ENCODE measurements around the gene CACNG6. TPM values are rescaled to one million over a fixed set of nuclear protein-coding genes. Genes with fewer than 3 reads are reported as not detected.

The CACNG6 gene
- total RNA-seq, 2 experiments from 2014 or later, result not detected

DNA sequence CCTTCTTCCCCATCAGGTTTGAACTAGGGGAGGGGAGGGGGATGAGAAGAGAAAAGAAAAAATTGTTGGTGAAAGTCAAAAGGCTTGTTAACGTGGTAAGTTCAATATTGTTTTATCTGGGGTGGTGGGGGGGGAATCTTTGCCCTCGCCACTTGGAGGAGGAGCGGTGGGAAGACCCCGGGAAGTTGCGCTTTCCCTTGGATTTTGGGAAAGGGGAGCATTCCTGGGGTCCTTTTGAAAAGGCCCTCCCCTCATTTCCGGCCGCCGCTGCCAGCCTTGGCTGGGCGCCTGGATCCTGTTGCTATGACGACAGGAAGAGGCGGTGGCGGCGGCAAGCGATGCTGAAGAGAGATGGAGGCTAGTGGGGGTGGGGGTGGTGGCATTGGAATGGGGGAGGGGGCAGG is 33.3 kb upstream of the CACNG6 start:
- Mint-ChIP-seq H3K4me1 (ENCODE audit: low read depth) (peaks cover 8% of the 10 kb centered on the region), H3K9me3 (no peaks in the 10 kb centered on the region), H3K4me3 (no peak overlapping the region), H3K36me3 (ENCODE audit: low read depth) (no peaks in the 10 kb centered on the region), H3K27ac (no peak overlapping the region), H3K27me3 (ENCODE audit: low read depth) (peaks cover 52% of the 10 kb centered on the region)
- DNase-seq, result no peak
- intact Hi-C loops (cut with micrococcal nuclease), result no loop called here
- CTCF ChIA-PET, result no interaction called here

DNA sequence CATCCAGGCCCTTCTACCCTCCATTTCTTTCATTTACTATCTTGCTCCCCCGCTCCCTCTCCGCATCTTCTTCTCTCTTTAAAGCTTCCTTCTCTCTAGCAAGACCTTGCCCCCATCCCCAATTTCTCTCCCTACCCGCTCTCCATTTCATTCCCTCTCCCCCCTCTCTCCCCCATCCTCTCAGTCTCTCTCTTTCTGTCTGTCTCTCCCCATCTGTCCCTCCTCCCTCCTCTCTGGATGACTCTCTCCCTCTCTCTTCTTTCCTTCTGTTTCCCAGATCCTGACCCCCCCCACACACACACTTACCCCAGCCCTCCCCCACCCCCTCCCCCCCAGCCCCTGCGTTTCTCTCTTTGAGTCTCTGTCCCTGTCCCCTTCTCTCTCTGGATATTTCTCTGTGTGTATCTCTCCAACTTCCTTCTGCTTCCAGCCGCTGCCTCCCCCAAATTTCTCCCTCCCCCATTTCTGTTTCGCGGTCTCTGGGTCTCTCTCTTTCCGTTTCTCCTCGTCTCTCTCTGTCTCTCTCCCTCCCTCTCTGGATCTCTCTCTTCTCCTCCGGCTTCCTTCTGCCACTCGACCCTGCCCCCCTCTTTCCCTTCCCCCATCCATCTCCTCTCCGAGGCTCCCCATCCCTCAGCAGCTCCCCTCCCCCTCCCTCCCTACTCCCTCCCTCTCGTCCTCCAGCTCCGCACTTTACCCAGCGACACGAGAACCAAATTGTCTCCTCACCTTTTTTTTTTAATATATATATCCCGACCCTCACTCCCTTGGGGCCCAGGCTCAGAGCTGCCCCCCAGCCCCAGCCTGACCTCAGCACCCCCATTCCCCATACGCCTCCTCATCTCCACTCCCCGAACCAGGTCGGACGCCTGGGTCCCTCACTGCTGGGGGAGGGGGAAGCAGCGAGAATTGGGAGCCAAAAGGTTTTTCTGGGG is 32.3 kb upstream of the CACNG6 start:
- intact Hi-C loops (cut with micrococcal nuclease), result no loop called here
- no peaks in the 10 kb centered on the region for H3K9me3 Mint-ChIP-seq
- H3K36me3 Mint-ChIP-seq (ENCODE audit: low read depth), result no peaks in the 10 kb centered on the region
- CTCF ChIA-PET, result no interaction called here
- peaks cover 8% of the 10 kb centered on the region for H3K4me1 Mint-ChIP-seq (ENCODE audit: low read depth)
- peaks cover 56% of the 10 kb centered on the region for H3K27me3 Mint-ChIP-seq (ENCODE audit: low read depth)
- no peak overlapping the region for H3K4me3 Mint-ChIP-seq
- no peak for DNase-seq
- no peak overlapping the region for H3K27ac Mint-ChIP-seq

DNA sequence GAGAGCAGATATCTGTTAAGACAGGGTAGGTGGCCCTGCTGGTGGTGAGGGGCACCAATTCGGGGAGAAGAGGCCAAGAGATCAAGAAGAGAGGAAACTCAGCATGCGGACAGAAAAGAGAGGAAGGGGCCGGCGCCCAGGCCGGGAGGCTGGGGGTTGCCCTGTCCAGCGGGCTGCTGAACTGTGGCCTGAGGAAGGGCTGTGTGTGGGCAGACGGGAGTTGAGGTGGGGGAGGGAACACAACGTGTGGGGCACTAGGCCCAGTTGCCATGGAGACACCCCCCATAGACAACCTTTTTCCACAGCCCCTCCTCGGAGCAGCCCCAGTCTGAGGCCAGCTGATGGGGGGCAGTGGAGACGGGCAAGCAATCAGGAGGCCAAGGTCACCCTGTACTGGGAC is 31.2 kb upstream of the CACNG6 start:
- Mint-ChIP-seq H3K4me1 (ENCODE audit: low read depth) (peaks cover 8% of the 10 kb centered on the region), H3K9me3 (no peaks in the 10 kb centered on the region), H3K27me3 (ENCODE audit: low read depth) (peaks cover 60% of the 10 kb centered on the region), H3K27ac (no peak overlapping the region), H3K36me3 (ENCODE audit: low read depth) (no peaks in the 10 kb centered on the region), H3K4me3 (no peak overlapping the region)
- CTCF ChIA-PET, result no interaction called here
- intact Hi-C loops (cut with micrococcal nuclease), result no loop called here
- no peak for DNase-seq

DNA sequence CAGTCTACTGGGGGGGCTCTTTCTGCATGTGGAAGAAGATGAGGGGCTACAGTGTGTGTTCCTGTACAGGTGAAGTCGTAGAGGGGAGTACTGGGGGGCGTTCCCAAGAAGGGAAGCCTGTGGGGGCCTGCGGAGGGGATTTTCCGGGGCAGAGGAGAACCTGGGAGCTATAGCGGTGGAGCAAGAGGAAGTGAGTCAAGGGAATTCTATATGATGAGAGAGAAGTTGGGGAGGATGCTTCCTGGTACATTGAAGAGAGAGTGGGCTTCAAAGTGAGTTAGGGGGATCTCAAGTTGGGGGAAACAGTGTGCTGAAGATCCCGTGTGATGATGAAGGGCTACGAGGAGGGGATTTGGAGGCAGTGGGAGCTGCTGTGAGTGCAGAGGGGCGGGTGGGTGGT is 30.6 kb upstream of the CACNG6 start:
- CTCF ChIA-PET, result interaction anchor here (0.6 kb wide), 1 partner anchor 1478 kb away, joined by 3 read pairs; no protein-coding TSS in a partner anchor
- Mint-ChIP-seq H3K27ac (no peak overlapping the region), H3K4me3 (no peak overlapping the region), H3K4me1 (ENCODE audit: low read depth) (peaks cover 8% of the 10 kb centered on the region), H3K36me3 (ENCODE audit: low read depth) (no peaks in the 10 kb centered on the region), H3K9me3 (no peaks in the 10 kb centered on the region), H3K27me3 (ENCODE audit: low read depth) (peaks cover 63% of the 10 kb centered on the region)
- intact Hi-C loops (cut with micrococcal nuclease), result no loop called here
- no peak for DNase-seq

DNA sequence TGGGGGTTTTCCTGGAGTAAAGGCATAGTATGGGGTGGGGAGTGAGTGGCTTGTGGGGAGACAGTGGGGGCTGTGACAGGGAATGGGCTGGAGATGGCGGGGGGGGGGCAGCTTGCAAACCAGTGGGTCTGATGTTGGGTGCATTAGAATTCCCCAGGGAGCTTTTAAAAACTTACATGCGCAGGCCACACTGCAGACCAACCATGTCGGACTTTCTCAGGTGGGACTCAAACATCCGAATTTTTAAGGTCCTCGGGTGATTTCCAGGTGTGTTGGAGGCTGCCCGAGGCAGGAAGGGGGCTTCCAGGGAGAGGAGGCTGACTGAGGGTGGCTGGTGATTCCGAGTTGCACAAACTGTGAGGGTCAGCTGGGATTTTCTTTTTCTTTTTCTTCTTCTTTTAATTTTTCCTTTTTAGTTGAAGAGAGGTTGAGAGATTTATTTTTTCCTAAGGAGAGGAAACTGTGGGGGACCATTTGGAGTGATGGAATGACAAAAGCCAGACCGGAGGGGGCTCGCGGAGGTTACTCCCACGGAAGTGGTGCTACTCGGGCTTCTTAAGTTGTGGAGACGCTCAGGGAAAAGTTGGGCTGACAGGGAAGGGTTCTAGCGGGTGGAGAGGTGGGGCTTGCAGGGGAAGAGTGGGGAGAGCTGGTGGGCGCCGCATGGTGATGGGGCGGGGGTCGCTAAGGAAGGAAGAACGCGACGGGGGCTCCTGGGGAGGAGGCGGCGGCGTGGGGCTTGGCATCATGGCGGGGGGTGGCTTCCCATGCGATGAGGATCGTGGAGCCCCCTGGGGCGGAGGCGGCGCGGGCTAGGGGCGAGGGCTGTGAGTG is 29.7 kb upstream of the CACNG6 start:
- H3K27me3 Mint-ChIP-seq (ENCODE audit: low read depth), result peaks cover 68% of the 10 kb centered on the region
- H3K4me1 Mint-ChIP-seq (ENCODE audit: low read depth), result peaks cover 8% of the 10 kb centered on the region
- no peak for DNase-seq
- no peaks in the 10 kb centered on the region for H3K36me3 Mint-ChIP-seq (ENCODE audit: low read depth)
- intact Hi-C loops (cut with micrococcal nuclease), result no loop called here
- H3K27ac Mint-ChIP-seq, result no peak overlapping the region
- H3K4me3 Mint-ChIP-seq, result no peak overlapping the region
- CTCF ChIA-PET, result interaction anchor here (0.6 kb wide), 1 partner anchor 1478 kb away, joined by 3 read pairs; no protein-coding TSS in a partner anchor
- no peaks in the 10 kb centered on the region for H3K9me3 Mint-ChIP-seq

DNA sequence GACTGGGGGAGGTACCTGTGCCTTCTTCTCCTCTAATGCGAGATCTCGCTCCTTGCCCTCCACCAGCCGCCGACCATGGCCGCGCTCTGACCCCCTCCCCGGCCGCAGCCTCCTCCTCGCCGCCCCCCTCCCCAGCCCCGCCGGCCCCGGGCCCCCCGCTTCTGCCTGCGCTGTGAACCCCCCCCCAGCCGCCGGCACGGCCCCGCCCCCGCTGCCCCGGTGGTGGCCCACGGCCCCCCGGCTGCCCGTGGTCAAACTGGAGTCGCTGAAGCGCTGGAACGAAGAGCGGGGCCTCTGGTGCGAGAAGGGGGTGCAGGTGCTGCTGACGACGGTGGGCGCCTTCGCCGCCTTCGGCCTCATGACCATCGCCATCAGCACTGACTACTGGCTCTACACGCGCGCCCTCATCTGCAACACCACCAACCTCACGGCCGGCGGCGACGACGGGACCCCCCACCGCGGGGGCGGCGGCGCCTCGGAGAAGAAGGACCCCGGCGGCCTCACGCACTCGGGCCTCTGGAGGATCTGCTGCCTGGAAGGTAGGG is 28.5 kb upstream of the CACNG6 start, which contains the start of gene CACNG8:
Gene CACNG8 (plus strand): TSS at position 51 of the 545 bp plus-strand sequence.
- CTCF ChIA-PET, result no interaction called here
- DNase-seq, result no peak
- Mint-ChIP-seq H3K4me1 (ENCODE audit: low read depth) (peaks cover 8% of the 10 kb centered on the region), H3K4me3 (no peak within 1 kb of the TSS), H3K27ac (no peak within 1 kb of the TSS), H3K36me3 (ENCODE audit: low read depth) (no peaks in the 10 kb centered on the region), H3K27me3 (ENCODE audit: low read depth) (peaks cover 63% of the 10 kb centered on the region), H3K9me3 (no peaks in the 10 kb centered on the region)
- intact Hi-C loops (cut with micrococcal nuclease), result no loop called here

DNA sequence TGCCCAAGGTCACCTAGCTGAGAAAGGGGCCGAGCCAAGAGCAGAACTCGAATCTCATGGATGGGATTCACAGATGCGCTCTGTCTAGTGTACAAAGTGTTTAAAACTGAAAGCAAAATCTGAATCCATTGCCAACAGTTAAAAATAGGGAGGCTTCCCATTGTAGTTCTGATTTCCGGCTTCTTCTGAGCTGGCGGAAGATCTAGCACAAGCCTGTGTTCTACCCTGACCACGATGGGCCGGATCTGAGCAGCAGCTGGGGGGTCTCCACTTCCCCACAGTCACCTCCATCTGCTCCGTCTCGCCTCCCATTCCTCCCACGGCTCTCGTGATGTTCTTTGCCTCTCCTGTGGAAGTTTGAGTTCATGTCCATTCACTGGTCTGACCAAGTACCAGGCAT is 26.3 kb upstream of the CACNG6 start:
- Mint-ChIP-seq H3K27ac (no peak overlapping the region), H3K4me1 (ENCODE audit: low read depth) (peaks cover 5% of the 10 kb centered on the region), H3K36me3 (ENCODE audit: low read depth) (no peaks in the 10 kb centered on the region), H3K9me3 (no peaks in the 10 kb centered on the region), H3K4me3 (no peak overlapping the region), H3K27me3 (ENCODE audit: low read depth) (peaks cover 56% of the 10 kb centered on the region)
- CTCF ChIA-PET, result no interaction called here
- intact Hi-C loops (cut with micrococcal nuclease), result no loop called here
- DNase-seq, result no peak

DNA sequence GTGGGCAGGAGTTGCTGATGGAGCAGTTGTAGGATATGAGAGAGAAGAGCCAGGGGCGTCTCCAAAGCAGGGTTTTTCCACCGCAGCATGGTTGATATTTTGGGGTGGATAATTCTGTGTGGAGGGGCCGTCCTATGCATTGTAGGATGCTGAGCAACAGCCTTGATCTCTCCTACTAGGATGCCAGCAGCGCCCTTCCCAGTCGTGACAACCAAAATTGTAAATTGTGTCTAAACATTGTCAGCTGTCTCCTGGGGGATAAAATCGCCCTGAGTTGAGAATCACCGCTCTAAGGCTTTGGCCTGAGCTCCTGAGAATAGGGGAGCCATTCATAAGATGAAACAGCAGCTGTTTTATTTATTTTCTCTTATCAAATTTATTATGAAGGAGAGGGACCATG is 24.5 kb upstream of the CACNG6 start:
- CTCF ChIA-PET, result interaction anchor here (0.6 kb wide), 2 partner anchors 106 to 121 kb away, joined by 3 to 5 read pairs; no protein-coding TSS in a partner anchor
- Mint-ChIP-seq H3K27ac (no peak overlapping the region), H3K9me3 (no peaks in the 10 kb centered on the region)

DNA sequence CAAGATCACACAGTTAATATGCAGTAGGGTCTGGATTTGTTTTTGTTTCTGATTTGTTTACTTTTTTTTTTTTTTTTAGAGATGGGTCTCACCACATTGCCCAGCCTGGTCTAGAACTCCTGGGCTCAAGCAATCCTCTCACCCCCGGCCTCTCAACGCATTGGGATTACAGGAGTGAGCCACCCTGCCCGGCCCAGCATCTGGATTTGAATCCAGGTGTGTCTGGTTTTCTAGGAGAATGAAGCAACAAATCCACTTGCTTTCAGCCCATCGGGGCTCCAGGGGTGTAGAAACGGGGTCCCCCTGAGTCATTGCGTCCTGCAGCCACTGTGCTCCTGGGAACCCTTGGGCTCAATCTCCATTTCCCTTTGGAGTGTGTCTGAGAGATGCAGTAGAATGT is 22.1 kb upstream of the CACNG6 start:
- no peak overlapping the region for H3K27ac Mint-ChIP-seq
- H3K9me3 Mint-ChIP-seq, result no peaks in the 10 kb centered on the region
- intact Hi-C loops (cut with micrococcal nuclease), result no loop called here
- DNase-seq, result no peak
- H3K4me1 Mint-ChIP-seq (ENCODE audit: low read depth), result no peaks in the 10 kb centered on the region
- no peak overlapping the region for H3K4me3 Mint-ChIP-seq
- CTCF ChIA-PET, result no interaction called here
- no peaks in the 10 kb centered on the region for H3K36me3 Mint-ChIP-seq (ENCODE audit: low read depth)
- peaks cover 33% of the 10 kb centered on the region for H3K27me3 Mint-ChIP-seq (ENCODE audit: low read depth)

More for the DNA sequence above, 24.5 kb upstream of the CACNG6 start:
- Mint-ChIP-seq H3K36me3 (ENCODE audit: low read depth) (no peaks in the 10 kb centered on the region), H3K27me3 (ENCODE audit: low read depth) (peaks cover 42% of the 10 kb centered on the region), H3K4me3 (no peak overlapping the region), H3K4me1 (ENCODE audit: low read depth) (peaks cover under 1% of the 10 kb centered on the region)
- DNase-seq, result no peak
- intact Hi-C loops (cut with micrococcal nuclease), result no loop called here

DNA sequence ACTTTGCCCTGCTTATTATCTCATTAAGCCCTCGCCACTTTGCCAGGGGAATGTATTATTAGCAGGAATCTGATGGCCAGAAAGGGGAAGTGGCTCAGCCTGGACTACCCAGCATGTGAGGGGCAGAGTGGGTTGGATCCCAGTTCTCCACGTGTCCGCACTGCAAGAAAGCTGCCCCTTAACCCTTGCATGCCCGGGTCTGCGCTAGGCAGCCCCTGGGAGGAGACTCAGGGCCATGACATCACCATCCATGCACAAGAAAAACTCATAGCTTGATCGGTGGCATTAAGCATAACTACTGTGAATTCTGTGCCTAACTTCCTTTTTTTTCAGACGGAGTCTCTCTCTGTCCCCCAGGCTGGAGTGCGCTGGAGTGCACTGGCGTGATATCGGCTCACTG is 19.8 kb upstream of the CACNG6 start:
- H3K27me3 Mint-ChIP-seq (ENCODE audit: low read depth), result peaks cover 29% of the 10 kb centered on the region
- H3K36me3 Mint-ChIP-seq (ENCODE audit: low read depth), result no peaks in the 10 kb centered on the region
- intact Hi-C loops (cut with micrococcal nuclease), result no loop called here
- H3K4me1 Mint-ChIP-seq (ENCODE audit: low read depth), result no peaks in the 10 kb centered on the region
- CTCF ChIA-PET, result interaction anchor here (0.7 kb wide), 1 partner anchor 165 kb away, joined by 3 read pairs; no protein-coding TSS in a partner anchor
- no peak overlapping the region for H3K4me3 Mint-ChIP-seq
- no peak for DNase-seq
- no peak overlapping the region for H3K27ac Mint-ChIP-seq
- no peaks in the 10 kb centered on the region for H3K9me3 Mint-ChIP-seq

DNA sequence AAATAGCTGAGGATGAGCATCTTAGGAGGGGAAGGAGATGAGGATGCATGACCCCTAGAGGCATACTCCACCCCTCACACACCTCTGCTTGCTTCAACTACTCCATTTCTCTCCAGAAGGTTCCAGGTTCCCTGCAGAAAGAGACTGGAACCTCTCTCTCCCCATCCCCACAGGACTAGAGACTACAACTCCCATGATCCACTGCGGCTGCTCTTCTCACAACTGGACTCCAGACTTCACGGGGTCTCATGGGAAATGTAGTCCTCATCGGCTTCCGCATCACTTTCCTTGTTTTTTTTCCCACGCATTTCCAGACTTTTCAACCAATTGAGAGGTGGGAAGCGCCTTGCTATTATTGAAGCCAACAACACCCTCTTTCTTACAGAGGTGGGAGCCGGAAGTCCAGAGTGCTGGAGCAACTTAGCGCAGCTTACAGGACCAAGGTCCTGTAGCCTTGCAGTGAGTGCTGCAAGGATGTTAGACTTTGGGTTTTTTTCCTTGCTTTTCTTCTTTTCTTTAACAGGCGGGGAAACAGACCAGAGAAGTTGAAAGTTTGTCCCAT is 13.9 kb upstream of the CACNG6 start:
- Mint-ChIP-seq H3K27ac (no peak overlapping the region), H3K36me3 (ENCODE audit: low read depth) (peaks cover 2% of the 10 kb centered on the region), H3K4me1 (ENCODE audit: low read depth) (peaks cover 33% of the 10 kb centered on the region), H3K4me3 (peak overlapping the region; percentile 42), H3K27me3 (ENCODE audit: low read depth) (peaks cover 60% of the 10 kb centered on the region), H3K9me3 (no peaks in the 10 kb centered on the region)
- intact Hi-C loops (cut with micrococcal nuclease), result no loop called here
- DNase-seq, result peak; percentile 76
- CTCF ChIA-PET, result interaction anchor here (0.8 kb wide), 1 partner anchor 48 kb away, joined by 7 read pairs; no protein-coding TSS in a partner anchor
